HG02571 (cell line): Measurements from ENCODE around the gene GJA3.

Experiments
- ATAC-seq: cut with Tn5 transposase; IDR thresholded peaks from one replicate; pipeline ENCODE4 v1.9.1; 2021; ENCODE audit warnings: mild to moderate bottlenecking, moderate library complexity; ENCODE audit not compliant: unreplicated experiment

Gene GJA3

DNA sequence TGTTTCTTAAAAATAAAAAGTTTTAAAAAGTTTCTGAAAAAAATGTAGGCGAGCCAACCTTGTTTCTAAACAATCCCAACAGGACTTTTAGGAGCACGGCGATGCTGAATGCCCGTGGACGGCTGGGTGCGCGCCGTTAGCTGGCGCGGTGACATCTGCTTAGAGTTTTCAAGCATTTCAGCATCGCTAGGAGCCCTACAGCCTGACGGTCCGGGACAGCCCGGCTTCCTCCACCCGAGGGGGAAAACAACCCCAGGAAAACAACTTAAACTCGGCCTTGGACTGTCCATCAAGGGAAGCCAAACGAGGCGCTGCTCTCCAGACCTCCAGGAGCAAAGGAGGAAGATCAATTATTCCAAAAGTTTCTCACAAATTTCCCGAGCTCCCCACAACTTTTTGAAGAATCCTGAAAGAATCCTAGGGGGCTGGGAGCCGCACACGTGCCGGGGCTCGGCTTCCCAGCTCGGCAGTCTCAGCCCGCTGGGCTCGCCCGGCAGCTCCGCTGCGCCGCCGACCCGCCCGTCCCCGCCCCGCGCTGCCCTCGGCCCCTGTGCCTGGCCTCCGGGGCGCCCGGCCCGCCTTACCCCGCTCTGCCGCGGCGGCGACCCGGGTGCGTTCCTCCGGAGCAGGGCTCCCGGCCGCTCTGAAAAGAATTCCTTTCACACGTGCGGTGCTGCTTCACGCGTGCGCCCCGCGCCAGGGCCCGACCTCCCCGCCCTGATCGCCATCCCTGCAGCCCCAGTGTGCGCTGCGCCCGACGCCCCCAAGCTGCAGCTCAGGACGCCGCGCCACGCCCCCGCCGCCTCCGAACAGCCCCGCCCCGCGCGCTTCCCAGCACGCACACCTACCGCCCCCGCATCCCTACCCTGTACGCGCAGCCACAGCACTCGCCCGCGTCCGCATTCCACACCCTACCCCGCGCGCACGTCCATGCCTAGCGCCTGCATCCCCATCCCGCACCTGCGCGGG lies at the start of gene GJA3:
TSS of gene GJA3 (minus strand) at position 747 of the 969 bp plus-strand sequence. CDS start 17,764 bp downstream, outside the sequence.
- ATAC-seq: peak; percentile 53

DNA sequence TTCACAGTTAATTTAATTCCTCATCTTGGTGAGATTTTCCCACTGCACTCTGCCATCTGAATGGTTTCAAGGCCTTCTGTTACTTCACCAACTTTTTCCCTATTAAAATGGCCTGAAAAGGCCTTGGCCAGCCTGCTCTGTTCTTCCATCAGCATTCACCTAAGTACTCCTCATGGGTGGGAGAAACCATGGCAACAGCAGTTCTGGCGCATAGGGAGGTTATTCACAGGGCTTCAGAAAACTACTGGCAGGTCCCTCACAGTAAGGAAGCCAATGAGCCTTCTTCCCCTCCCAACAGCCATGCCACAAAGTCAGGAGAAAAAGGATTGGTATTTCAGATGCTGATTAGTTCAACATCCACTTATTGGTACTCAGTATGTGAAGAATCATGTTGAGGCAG lies 49.1 kb upstream of the GJA3 start:
- no peak for ATAC-seq

DNA sequence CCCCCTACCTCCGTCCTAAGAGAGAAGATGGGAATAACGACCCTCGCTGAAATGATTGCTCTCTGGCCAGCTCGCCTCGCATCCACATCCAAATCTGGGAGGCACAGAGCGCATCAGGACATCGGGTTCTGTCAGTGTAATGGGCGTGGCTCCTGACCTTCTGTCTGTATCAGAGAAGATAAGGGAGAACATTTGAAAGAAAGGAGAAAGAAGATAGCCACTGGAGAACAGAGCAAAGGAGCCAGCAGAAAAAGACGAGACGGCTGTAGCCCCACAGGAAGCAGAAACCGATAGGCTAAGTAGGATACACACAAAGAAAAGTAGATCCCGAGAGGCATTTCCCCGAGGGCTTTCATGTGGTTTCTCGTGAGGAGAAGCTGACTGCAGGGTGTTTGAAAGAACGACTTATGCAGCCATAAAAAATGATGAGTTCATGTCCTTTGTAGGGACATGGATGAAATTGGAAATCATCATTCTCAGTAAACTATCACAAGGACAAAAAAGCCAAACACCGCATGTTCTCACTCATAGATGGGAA lies 45.9 kb upstream of the GJA3 start:
- no peak for ATAC-seq

DNA sequence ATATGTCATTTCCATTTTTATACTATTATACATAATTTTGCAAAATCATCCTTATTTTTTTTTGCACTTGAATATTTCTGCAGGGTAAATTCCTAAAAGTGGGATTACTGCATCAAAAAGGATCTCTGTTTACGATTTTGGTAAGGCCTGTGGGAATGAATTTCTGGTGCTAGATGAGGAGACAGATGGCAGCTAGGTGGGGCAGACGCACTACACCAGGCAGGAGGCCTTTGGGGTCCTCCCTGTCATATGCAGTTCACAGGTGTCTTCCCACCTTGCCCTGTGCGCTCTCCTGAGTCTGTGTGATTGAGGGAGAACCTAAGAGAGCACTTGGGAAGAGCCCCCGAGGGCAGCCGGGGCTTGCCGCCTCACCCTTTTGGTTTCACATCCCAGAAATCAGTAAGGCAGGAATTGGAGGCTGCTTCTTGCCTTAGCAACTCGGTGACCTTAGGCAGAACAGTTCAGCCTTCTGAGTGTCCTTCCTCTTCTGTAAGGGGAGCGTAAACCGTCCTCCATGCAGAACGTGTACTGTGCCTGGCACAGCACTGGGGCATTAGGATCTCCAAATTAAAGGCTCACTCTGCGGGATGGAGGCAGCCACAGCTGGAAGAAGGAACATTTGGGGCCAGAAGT lies 45.3 kb upstream of the GJA3 start:
- no peak for ATAC-seq

DNA sequence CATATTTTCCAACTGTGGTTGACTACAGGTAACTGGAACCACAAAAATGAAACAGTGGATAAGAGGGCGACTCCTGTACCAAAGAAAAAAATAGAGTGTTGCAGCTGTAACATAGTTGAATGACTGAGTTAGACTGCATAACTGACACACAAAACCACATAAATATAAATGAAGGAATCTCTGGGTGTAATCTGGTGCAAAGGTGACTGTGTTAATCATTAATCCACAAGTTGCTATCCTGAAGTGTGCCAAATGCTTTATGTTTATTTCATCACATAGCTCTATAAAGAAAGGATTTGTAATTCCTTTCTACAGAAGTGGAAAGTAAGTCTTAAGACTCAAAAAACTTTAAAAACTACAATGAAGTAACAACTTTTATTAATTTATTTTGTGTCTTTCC lies 37.9 kb upstream of the GJA3 start:
- no peak for ATAC-seq

DNA sequence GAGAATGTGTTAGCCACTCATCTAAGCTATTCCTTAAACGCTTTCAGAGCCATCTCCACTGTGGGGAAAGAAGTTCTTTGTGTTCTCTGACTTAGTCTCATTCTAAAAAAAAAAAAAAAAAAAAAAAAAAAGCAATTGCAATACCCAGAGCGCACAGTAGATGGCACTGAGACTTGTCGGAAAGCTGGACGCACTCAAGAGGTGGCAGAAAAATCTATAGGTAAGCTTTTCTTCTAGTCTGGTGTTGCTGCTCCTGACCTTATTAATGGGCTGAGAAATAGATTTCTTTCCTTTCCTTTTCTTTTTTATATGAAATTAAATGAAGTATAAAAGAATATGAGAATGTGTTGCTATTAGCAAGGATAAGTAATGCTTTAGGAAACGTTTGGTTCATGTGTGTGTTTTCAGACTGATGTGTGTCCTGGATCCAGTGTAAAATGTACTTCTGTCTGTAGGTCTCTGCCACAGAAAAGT lies 36.5 kb upstream of the GJA3 start:
- ATAC-seq: no peak

DNA sequence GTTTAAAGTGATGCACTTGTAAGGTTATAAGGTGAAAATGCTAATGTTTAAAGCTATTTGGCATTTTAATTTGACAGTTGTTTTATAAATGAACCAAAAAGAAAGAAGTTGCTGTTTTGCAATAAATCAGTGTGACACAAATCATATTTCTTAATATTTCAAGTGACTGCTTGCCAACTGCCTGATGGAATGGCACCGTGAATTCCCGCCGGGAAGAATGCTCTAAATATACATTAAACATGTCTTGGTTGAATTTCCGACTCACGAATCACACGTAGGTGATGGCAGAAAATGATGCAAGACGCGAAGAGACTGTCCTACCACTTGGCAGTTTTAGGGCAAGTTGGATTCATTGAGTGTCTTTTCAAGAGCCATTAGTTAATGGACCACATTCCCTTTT lies 34.9 kb upstream of the GJA3 start:
- no peak for ATAC-seq

DNA sequence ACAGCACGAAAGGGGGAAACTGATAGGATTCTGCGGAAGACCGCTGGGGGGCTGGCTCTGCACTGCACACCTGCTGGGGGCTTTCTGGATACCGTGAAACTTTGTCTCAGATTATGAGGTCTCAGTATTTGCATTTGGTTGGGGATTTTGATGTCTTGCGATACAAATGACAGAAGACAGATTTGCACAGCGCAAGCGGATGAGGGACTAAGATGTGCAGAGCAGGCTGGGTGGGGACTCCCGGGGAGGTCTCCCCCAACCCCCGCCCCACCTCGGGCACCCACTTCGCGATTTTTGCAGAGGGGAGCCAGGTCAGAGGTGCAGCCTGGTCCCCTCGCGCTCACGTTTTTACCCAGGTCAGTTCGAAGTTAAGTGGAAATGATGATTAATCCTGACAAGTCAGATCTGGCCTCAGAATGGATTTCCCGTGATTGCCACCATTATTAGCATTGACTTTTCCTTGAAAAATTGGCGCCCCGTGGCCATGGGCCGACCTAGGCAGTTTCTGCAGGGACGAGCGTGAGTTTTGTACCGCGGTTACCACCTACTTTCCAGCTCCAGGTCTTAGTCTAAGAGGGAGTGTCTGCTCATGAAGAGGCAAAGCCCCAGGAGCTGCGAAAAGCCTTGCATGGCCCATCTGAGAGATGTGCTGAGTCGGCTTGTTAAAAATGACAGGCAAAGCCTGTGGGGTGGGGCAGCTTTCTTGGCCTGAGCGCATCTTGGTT lies 33.2 kb upstream of the GJA3 start:
- no peak for ATAC-seq

DNA sequence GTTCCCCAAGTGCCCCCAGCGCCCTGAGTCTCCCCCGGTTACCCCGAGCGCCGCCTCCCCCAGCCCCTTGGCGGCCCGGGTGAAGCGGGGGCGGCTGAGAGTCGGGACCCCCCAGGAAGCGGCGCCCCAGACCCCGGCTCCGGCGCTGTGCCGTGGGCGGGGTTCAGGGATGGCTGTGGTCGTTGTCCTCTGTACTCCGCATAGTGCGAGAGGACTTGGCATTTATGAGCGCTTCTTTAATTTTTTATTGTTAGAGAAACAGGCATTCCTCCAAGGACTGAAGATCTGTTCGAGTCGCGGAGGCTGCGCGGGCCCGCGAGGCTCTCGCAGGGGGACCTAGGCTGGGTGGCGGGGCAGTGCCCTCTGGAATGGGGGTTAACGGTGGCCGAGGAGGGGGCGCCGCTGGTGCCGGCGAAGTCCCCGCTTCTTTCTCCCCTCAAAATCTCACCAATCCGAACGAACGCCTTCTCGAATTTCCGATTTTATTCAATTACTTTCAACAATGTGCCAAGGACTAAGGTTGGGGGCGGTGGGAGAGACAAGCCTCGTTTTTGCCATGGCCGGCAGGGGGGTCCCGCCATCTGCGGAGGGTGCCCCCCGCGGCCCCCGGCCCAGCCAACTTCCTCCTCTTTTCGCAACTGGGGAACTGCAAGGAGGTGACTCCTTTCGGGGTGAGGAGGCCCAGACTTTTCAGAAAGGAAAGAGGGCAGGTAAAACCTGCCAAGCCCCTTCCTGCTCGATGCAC lies 32.5 kb upstream of the GJA3 start:
- ATAC-seq: no peak

DNA sequence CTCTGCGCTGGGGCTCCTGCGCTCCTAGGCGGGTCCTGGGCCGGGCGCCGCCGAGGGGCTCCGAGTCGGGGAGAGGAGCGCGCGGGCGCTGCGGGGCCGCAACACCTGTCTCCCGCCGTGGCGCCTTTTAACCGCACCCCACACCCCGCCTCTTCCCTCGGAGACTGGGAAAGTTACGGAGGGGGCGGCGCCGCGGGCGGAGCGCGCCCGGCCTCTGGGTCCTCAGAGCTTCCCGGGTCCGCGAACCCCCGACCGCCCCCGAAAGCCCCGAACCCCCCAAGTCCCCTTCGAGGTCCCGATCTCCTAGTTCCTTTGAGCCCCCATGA lies 31.9 kb upstream of the GJA3 start, which contains the start of gene GJB2:
TSS of gene GJB2 (minus strand) at position 103 of the 326 bp plus-strand sequence. CDS start 3,357 bp downstream, outside the sequence.
- ATAC-seq: no peak

DNA sequence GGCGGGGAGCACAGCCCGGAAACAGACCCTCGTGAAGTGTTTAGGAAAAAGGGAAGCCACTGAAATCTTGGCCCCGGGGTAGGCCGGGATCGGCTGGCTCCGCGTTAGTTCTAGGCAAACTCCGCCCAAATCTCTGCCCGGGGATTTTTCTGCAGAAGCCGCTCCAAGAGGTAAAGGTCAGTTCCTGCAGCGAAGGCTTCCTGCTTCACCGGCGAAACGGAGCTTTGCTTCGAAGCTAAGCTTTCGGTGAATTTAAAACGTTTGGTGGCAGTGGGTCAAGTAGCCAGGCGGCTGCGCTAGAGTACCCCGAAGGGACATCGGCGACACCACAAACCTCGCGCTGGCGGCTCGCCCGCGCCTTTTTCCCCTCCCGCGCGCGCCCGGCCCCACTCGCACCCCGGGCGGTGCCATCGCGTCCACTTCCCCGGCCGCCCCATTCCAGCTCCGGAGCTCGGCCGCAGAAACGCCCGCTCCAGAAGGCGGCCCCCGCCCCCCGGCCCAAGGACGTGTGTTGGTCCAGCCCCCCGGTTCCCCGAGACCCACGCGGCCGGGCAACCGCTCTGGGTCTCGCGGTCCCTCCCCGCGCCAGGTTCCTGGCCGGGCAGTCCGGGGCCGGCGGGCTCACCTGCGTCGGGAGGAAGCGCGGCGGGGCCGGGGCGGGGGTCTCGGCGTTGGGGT lies 31.4 kb upstream of the GJA3 start:
- no peak for ATAC-seq

DNA sequence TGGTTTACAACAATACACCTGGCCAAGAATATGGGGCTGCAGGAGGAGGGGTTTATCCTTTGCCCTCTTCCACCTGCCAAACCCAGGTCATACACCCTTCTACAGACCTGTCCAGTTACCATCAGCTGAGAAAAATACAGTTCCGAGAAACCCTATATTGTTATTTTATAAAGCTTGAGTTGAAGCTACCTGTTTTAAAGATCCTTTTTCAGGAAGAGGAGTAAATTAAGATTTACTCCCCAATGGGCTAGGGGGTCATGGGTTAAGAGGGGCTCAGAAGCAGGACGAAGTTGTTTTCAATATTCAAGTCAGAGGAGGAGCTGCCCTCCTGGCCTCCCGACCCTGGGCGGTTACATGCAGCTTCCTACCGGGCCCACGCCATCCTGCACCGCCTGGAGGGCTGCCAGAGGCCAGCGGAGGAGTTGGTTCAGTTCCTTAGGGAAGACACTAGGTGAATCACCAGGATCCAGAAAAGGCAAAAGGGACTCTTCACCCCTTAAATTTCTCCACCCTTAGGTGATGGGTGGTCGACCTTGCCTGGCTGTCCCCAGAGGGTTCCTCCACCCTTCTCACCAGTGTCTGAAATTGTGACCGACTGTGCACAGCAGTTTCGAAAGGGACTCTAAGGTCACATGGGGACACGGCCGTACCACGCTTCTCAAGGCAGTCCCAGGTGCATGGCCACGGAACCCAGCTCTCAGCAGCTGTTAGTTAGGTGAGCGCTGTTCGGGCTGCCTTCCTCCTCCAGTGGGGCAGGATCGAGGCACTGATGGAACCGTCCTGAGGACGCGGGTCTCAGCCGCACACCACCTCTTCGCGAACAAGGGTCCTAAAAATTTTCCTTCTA lies 30.7 kb upstream of the GJA3 start:
- ATAC-seq: no peak

DNA sequence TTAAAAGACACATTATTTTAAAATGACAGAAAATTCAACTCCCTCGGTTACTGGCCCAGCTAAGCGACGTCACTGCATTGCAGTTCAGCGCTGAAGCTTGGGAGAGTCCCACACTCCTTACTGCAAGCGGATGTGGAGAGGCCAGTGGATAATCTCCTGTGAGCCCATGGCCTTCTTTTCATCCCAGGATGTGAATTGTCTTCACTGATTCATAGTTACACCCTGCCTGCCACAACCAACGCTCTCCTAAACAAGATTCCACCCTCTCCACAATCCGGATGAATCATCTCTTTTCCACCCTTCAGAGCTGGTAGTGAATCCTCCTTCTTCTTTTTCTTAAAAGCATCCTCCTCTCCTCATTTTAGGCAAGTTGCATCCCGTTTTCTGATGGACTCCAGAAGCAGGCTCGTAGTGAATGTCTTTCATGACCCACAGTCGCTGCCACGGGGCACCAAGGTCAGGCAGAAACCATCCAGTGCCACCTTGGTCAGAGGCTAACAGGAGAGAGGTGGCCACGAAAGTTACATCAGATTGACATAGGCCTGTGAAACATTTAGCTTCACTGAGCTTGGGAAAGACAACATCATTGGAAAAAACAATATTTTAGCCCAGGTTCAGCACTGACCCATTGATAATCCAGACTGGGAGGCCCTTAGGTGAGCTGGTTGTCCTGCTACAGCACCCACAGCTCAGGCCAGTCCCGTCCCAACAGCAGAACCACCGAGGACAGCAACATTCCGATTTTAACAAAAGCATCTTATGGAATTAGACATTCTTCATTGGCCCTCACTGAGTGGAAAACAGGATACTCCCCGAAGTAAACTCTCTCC lies 29.8 kb upstream of the GJA3 start:
- ATAC-seq: no peak

DNA sequence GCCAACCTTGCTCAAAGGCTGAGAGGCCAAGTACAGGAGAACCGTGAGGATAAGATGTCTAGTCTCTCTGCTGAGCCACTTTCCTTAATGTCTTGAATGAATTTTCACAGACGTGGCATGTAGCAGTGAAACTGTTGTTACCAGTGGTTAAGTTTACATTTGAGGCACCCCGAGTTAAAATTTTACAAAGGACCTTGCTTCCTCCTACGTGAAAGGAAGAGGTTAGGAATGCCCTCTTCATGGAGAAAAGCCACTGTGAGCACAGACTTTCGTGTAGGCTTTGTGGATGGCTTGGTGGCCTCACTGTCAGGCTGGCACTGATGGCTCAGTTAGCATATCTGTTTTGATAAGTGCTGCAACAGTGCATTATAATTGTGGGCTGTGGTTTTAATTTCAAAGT lies 29.2 kb upstream of the GJA3 start:
- ATAC-seq: no peak

DNA sequence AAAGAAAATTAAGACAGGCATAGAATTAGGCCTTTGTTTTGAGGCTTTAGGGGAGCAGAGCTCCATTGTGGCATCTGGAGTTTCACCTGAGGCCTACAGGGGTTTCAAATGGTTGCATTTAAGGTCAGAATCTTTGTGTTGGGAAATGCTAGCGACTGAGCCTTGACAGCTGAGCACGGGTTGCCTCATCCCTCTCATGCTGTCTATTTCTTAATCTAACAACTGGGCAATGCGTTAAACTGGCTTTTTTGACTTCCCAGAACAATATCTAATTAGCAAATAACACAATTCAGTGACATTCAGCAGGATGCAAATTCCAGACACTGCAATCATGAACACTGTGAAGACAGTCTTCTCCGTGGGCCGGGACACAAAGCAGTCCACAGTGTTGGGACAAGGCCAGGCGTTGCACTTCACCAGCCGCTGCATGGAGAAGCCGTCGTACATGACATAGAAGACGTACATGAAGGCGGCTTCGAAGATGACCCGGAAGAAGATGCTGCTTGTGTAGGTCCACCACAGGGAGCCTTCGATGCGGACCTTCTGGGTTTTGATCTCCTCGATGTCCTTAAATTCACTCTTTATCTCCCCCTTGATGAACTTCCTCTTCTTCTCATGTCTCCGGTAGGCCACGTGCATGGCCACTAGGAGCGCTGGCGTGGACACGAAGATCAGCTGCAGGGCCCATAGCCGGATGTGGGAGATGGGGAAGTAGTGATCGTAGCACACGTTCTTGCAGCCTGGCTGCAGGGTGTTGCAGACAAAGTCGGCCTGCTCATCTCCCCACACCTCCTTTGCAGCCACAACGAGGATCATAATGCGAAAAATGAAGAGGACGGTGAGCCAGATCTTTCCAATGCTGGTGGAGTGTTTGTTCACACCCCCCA lies 28.1 kb upstream of the GJA3 start:
- no peak for ATAC-seq

DNA sequence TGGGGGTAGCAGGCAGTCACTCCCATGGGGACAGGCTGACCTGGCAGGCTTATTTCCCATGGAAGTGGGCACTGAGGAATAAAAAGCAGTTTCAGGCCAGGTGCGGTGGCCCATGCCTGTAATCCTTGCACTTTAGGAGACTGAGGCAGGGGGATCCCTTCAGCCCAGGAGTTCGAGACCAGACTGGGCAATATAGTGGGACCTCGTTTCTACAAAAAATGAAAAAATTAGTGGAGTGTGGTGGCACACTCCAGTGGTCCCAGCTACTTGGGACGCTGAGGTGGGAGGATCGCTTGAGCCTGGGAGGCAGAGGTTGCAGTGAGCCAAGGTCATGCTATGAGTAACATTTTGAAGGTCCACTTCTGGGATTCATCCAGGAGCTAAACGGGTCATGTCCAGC lies 25.9 kb upstream of the GJA3 start:
- no peak for ATAC-seq

DNA sequence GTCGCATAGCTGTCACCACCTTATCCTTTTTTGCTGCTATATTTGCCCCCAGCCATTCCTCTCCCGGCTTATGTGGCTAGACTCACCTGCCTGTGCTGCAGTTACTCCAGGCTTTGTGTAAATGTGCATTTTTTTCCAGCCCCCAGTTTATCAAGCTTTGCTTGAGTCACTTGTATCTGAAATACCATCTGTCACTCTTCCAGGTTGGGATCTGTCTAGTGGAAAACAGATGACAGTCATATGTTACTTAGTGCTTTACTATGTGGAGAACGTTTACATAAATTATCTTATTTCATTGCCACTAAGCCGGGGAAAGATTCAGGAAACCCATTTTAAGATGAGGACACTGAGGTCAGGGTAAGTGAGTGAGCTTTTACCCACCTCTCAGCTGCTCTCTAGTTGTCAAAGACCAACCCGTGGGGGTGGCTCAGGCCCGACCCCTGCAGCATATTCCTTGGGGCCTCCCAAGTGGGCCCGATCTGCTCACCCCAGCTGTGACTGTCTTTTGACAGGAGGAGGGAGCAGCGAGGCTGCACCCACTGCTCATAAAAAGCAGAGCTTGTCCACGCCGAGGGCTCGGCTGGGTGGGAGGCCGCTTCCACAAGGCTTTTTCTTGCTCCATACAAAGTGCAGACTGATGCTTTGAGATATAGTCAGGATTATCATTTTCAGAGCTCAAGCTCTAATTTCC lies 24.7 kb upstream of the GJA3 start:
- no peak for ATAC-seq
